Nephron progenitor cell (in vitro differentiated cells): ENCODE data around the gene TBXAS1.

Source experiments
- DNase-seq: peaks from one replicate; pipeline ENCODE4 v3.0.0; 2021
- H3K27ac Mint-ChIP-seq: 2 replicates; pipeline ENCODE4 v1.8.0; 2021; ENCODE audit warnings: mild to moderate bottlenecking, moderate library complexity, mixed read lengths
- H3K27me3 Mint-ChIP-seq: 2 replicates; pipeline ENCODE4 v1.8.0; 2021; ENCODE audit warnings: mild to moderate bottlenecking, low read depth, mixed read lengths; ENCODE audit not compliant: poor library complexity
- H3K36me3 Mint-ChIP-seq: 2 replicates; pipeline ENCODE4 v1.8.0; 2021; ENCODE audit warnings: low read depth, mixed read lengths
- H3K4me1 Mint-ChIP-seq: 2 replicates; pipeline ENCODE4 v1.8.0; 2021; ENCODE audit warnings: mixed read lengths
- H3K4me3 Mint-ChIP-seq: 2 replicates; pipeline ENCODE4 v1.8.0; 2021; ENCODE audit warnings: mild to moderate bottlenecking, moderate library complexity, mixed read lengths
- H3K9me3 Mint-ChIP-seq: 2 replicates; pipeline ENCODE4 v1.8.0; 2021; ENCODE audit warnings: mild to moderate bottlenecking, moderate library complexity, mixed read lengths
- CTCF ChIP-seq: fragments of 200-600 bp; sonication (generic); IDR thresholded peaks from 2 replicates; pipeline ENCODE4 v1.5.0; 2021; ENCODE audit warnings: antibody characterized with exemption

The TBXAS1 gene

GRCh38 chr7:139808427-139808826 is 20.6 kb upstream of the TBXAS1 start:
- no peak for DNase-seq
- Mint-ChIP-seq H3K36me3 (peaks cover 15% of the 10 kb centered on the region), H3K27me3 (peaks cover 6% of the 10 kb centered on the region), H3K4me3 (no peak overlapping the region), H3K27ac (no peak overlapping the region), H3K9me3 (peaks cover 22% of the 10 kb centered on the region), H3K4me1 (peaks cover 7% of the 10 kb centered on the region)
- no peak for TF ChIP-seq CTCF

- Mint-ChIP-seq H3K36me3 (peaks cover 15% of the 10 kb centered on the region), H3K27ac (no peak overlapping the region), H3K4me1 (peaks cover 7% of the 10 kb centered on the region), H3K27me3 (peaks cover 6% of the 10 kb centered on the region), H3K9me3 (peaks cover 19% of the 10 kb centered on the region), H3K4me3 (no peak overlapping the region)
- TF ChIP-seq CTCF: no peak
- DNase-seq: no peak
Observed at GRCh38 chr7:139808846-139809442, 20.1 kb upstream of the TBXAS1 start.

- H3K4me1 Mint-ChIP-seq: peaks cover 7% of the 10 kb centered on the region
- H3K36me3 Mint-ChIP-seq: peaks cover 5% of the 10 kb centered on the region
- H3K27me3 Mint-ChIP-seq: peaks cover 6% of the 10 kb centered on the region
- TF ChIP-seq CTCF: no peak
- no peak for DNase-seq
- peaks cover 8% of the 10 kb centered on the region for H3K9me3 Mint-ChIP-seq
- H3K4me3 Mint-ChIP-seq: no peak overlapping the region
- no peak overlapping the region for H3K27ac Mint-ChIP-seq
Observed at GRCh38 chr7:139811066-139811465, 18.0 kb upstream of the TBXAS1 start.

- Mint-ChIP-seq H3K4me3 (no peak overlapping the region), H3K4me1 (no peaks in the 10 kb centered on the region), H3K9me3 (peaks cover 8% of the 10 kb centered on the region), H3K27me3 (peaks cover 8% of the 10 kb centered on the region), H3K36me3 (no peaks in the 10 kb centered on the region), H3K27ac (no peak overlapping the region)
- no peak for DNase-seq
- TF ChIP-seq CTCF: no peak
Observed at GRCh38 chr7:139813151-139813550, 15.9 kb upstream of the TBXAS1 start.

GRCh38 chr7:139813689-139814088 is 15.4 kb upstream of the TBXAS1 start:
- H3K27me3 Mint-ChIP-seq: peaks cover 8% of the 10 kb centered on the region
- no peak for TF ChIP-seq CTCF
- H3K9me3 Mint-ChIP-seq: peaks cover 8% of the 10 kb centered on the region
- H3K4me1 Mint-ChIP-seq: no peaks in the 10 kb centered on the region
- no peak overlapping the region for H3K27ac Mint-ChIP-seq
- no peak for DNase-seq
- H3K4me3 Mint-ChIP-seq: no peak overlapping the region
- H3K36me3 Mint-ChIP-seq: no peaks in the 10 kb centered on the region

- TF ChIP-seq CTCF: no peak
- Mint-ChIP-seq H3K9me3 (peaks cover 8% of the 10 kb centered on the region), H3K36me3 (no peaks in the 10 kb centered on the region), H3K4me3 (no peak overlapping the region), H3K4me1 (no peaks in the 10 kb centered on the region), H3K27me3 (peaks cover 6% of the 10 kb centered on the region), H3K27ac (no peak overlapping the region)
- DNase-seq: no peak
Observed at GRCh38 chr7:139817249-139817648, 11.8 kb upstream of the TBXAS1 start.
